HCT116 (cell line): ENCODE results near the gene C14orf39. TPM values are rescaled to one million over a fixed set of nuclear protein-coding genes. Genes with fewer than 3 reads are reported as not detected.

Experiments used
- ATAC-seq: fragments of 200-7000 bp; cut with Tn5 transposase; 2 replicates; pipeline ENCODE4 v1.9.1; 2020; ENCODE audit warnings: mild to moderate bottlenecking, moderate library complexity
- BruUV-seq: library from RNA; stranded (reverse); fragments of 400-500 nt; replicated peaks from 2 replicates; lab custom pipeline; 2021; lab: Mats Ljungman, UMichigan
- CTCF ChIA-PET: fragments of 300-600 bp; sonication (Branson Sonifier 250); formaldehyde crosslinking; loops from one replicate; lab custom pipeline; 2021; ENCODE audit warnings: antibody characterized with exemption; lab: Charles Lee
- POLR2A ChIA-PET: fragments of 300-600, 350-600 bp; sonication (Branson Sonifier 250); formaldehyde crosslinking; loops from one replicate; lab custom pipeline; 2021; ENCODE audit warnings: antibody characterized with exemption; lab: Charles Lee
- RAD21 ChIA-PET, 2 experiments: fragments of 300-600 bp; sonication (Branson Sonifier 250); formaldehyde crosslinking; loops; one replicate each; lab custom pipeline; 2023; ENCODE audit warnings: low total read pairs in 2 of 2; ENCODE audit not compliant: uncharacterized antibody in 2 of 2, unreplicated experiment in 2 of 2, low non-redundant PET in 1 of 2; lab: Charles Lee
- DNase-seq: peaks from one replicate; pipeline ENCODE4 v3.0.0-alpha.2; 2010; ENCODE audit warnings: low read depth, low spot score
- H2AFZ ChIP-seq: fragments of 200-600 bp; shearing (Covaris generic), sonication (generic); 2 replicates; pipeline ENCODE4 v1.6.1; 2017; ENCODE audit warnings: low read depth, mixed run types, mixed read lengths, antibody characterized with exemption, low read length; ENCODE audit not compliant: poor library complexity, severe bottlenecking
- H3K27ac ChIP-seq: 2 replicates; pipeline ENCODE4 v1.5.1; 2012; ENCODE audit warnings: low read depth, low read length
- H3K27me3 ChIP-seq: fragments of 200-600 bp; sonication (generic); 2 replicates; pipeline ENCODE4 v1.6.1; 2016; ENCODE audit warnings: mixed run types, low read length, mixed read lengths; ENCODE audit not compliant: insufficient read depth
- H3K36me3 ChIP-seq, 2 experiments: fragments of 200-500 bp in 1 of 2; fragments of 200-600 bp in 1 of 2; sonication (Bioruptor generic) in 1 of 2; sonication (generic) in 1 of 2; 2 replicates each; pipeline versions ENCODE4 v1.5.1 to v1.6.1; 2014 to 2016; ENCODE audit warnings: low read length in 2 of 2, inconsistent platforms in 1 of 2, mixed read lengths in 1 of 2, mixed run types in 1 of 2; ENCODE audit not compliant: insufficient read depth in 2 of 2, control insufficient read depth in 1 of 2
- H3K4me1 ChIP-seq, 2 experiments: fragments of 200-600 bp in 1 of 2; sonication (generic) in 1 of 2; 2 replicates each; pipeline versions ENCODE4 v1.5.1 to v1.6.1; 2012 to 2017; ENCODE audit warnings: low read length in 2 of 2, inconsistent platforms in 1 of 2, mild to moderate bottlenecking in 1 of 2, mixed read lengths in 1 of 2, mixed run types in 1 of 2, moderate library complexity in 1 of 2; ENCODE audit not compliant: insufficient read depth in 2 of 2, control insufficient read depth in 1 of 2
- H3K4me2 ChIP-seq: fragments of 200-600 bp; sonication (generic); 2 replicates; pipeline ENCODE4 v1.6.1; 2017; ENCODE audit warnings: mixed run types, low read length, mixed read lengths
- H3K4me3 ChIP-seq, 2 experiments: fragments of 200-600 bp in 1 of 2; sonication (generic) in 1 of 2; replicated peaks in 1 of 2; 2 replicates each; pipeline ENCODE4 v1.5.1; 2011 to 2016; ENCODE audit warnings: low read length in 2 of 2, control low read depth in 1 of 2, low read depth in 1 of 2, mild to moderate bottlenecking in 1 of 2, mixed read lengths in 1 of 2, mixed run types in 1 of 2
- H3K79me2 ChIP-seq: fragments of 200-600 bp; sonication (generic); 2 replicates; pipeline ENCODE4 v1.6.1; 2017; ENCODE audit warnings: mild to moderate bottlenecking, mixed run types, low read length, moderate library complexity, mixed read lengths; ENCODE audit not compliant: insufficient read depth
- H3K9ac ChIP-seq: fragments of 200-600 bp; sonication (generic); 2 replicates; pipeline ENCODE4 v1.6.1; 2016; ENCODE audit warnings: low read length, mixed read lengths
- H3K9me2 ChIP-seq: fragments of 200-600 bp; sonication (generic), shearing (Covaris generic); 2 replicates; pipeline ENCODE4 v1.6.1; 2017; ENCODE audit warnings: mixed run types, mild to moderate bottlenecking, moderate library complexity; ENCODE audit not compliant: insufficient read depth
- H3K9me3 ChIP-seq, 2 experiments: fragments of 200-500 bp in 1 of 2; fragments of 200-600 bp in 1 of 2; sonication (Bioruptor generic) in 1 of 2; sonication (generic) in 1 of 2; 2 replicates each; pipeline ENCODE4 v1.6.1; 2014 to 2017; ENCODE audit warnings: low read length in 2 of 2, mixed read lengths in 2 of 2, inconsistent platforms in 1 of 2, low read depth in 1 of 2, mild to moderate bottlenecking in 1 of 2, mixed run types in 1 of 2, moderate library complexity in 1 of 2; ENCODE audit not compliant: control insufficient read depth in 1 of 2, insufficient read depth in 1 of 2
- H4K20me1 ChIP-seq: fragments of 200-600 bp; sonication (generic), shearing (Covaris generic); 2 replicates; pipeline ENCODE4 v1.6.1; 2017; ENCODE audit warnings: mixed run types, mild to moderate bottlenecking, moderate library complexity; ENCODE audit not compliant: insufficient read depth
- CBX3 ChIP-seq: IDR thresholded peaks from 2 replicates; pipeline ENCODE4 v1.6.1; 2012; ENCODE audit warnings: low read depth
- CEBPB ChIP-seq: IDR thresholded peaks from 2 replicates; pipeline ENCODE4 v1.6.1; 2012; ENCODE audit warnings: low read depth
- EGR1 ChIP-seq: IDR thresholded peaks from 2 replicates; pipeline ENCODE4 v1.6.1; 2012; ENCODE audit warnings: low read depth
- ELF1 ChIP-seq: IDR thresholded peaks from 2 replicates; pipeline ENCODE4 v1.6.1; 2012; ENCODE audit warnings: low read depth, borderline replicate concordance
- EZH2 ChIP-seq: fragments of 200-600 bp; sonication (generic); IDR thresholded peaks from 2 replicates; pipeline ENCODE4 v1.6.1; 2017; ENCODE audit warnings: antibody characterized with exemption, mixed run types
- EZH2phosphoT487 ChIP-seq: fragments of 200-600 bp; IDR thresholded peaks from 2 replicates; pipeline ENCODE4 v1.6.1; 2018; ENCODE audit warnings: antibody characterized with exemption, borderline replicate concordance
- JUND ChIP-seq: IDR thresholded peaks from 2 replicates; pipeline ENCODE4 v1.6.1; 2012
- POLR2A ChIP-seq: IDR thresholded peaks from 2 replicates; pipeline ENCODE4 v1.7.0; 2011; ENCODE audit warnings: borderline replicate concordance; ENCODE audit not compliant: insufficient read depth, insufficient read length; ENCODE audit errors: extremely low read depth
- POLR2AphosphoS5 ChIP-seq: IDR thresholded peaks from 2 replicates; pipeline ENCODE4 v1.6.1; 2011; ENCODE audit warnings: mild to moderate bottlenecking, low read depth, low read length, moderate library complexity
- REST ChIP-seq: IDR thresholded peaks from 2 replicates; pipeline ENCODE4 v1.6.1; 2012; ENCODE audit warnings: low read depth
- SIN3A ChIP-seq: IDR thresholded peaks from 2 replicates; pipeline ENCODE4 v1.6.1; 2012; ENCODE audit warnings: low read depth
- SRF ChIP-seq: IDR thresholded peaks from 2 replicates; pipeline ENCODE4 v1.6.1; 2012; ENCODE audit warnings: low read depth
- TCF7L2 ChIP-seq: IDR thresholded peaks from 2 replicates; pipeline ENCODE4 v1.7.0; 2011; ENCODE audit warnings: borderline replicate concordance, inconsistent platforms; ENCODE audit not compliant: insufficient read depth, insufficient read length; ENCODE audit errors: extremely low read depth
- YY1 ChIP-seq: IDR thresholded peaks from 2 replicates; pipeline ENCODE4 v1.6.1; 2011; ENCODE audit warnings: low read length, low read depth, moderate library complexity, mild to moderate bottlenecking; ENCODE audit not compliant: insufficient replicate concordance; ENCODE audit errors: extremely low read depth
- ZFX ChIP-seq: fragments of 450-650 bp; IDR thresholded peaks from 2 replicates; pipeline ENCODE4 v1.6.1; 2017
- ZNF274 ChIP-seq: fragments of 200-500 bp; sonication (Bioruptor generic); IDR thresholded peaks from 2 replicates; pipeline ENCODE4 v1.6.1; 2014; ENCODE audit warnings: mild to moderate bottlenecking, low read depth, low read length, inconsistent platforms
- intact Hi-C: fragments of 100-400 bp; cut with micrococcal nuclease; formaldehyde crosslinking; loops from 2 replicates; pipeline ENCODE4 v1.10.0; 2022
- total RNA-seq: library from RNA; stranded (reverse); gene quantifications from one replicate; pipeline ENCODE4 v1.2.1, GENCODE V29; 2021; ENCODE audit not compliant: unreplicated experiment
- TF ChIP-seq, protein P1 (sequence below): IDR thresholded peaks from 2 replicates; pipeline ENCODE4 v1.6.1; 2011; ENCODE audit warnings: mild to moderate bottlenecking, low read length, moderate library complexity; ENCODE audit not compliant: insufficient replicate concordance; ENCODE audit errors: extremely low read depth
- TF ChIP-seq, protein P2 (sequence below): IDR thresholded peaks from 2 replicates; pipeline ENCODE4 v1.6.1; 2012
- TF ChIP-seq, protein P3 (sequence below): IDR thresholded peaks from 2 replicates; pipeline ENCODE4 v1.6.1; 2012

Gene C14orf39
- total RNA-seq, 1 experiment from 2014 or later: not detected

GRCh38 chr14:60512126-60512525 is 26.3 kb upstream of the C14orf39 start:
- no peak overlapping the region for H2AFZ ChIP-seq
- ChIA-PET CTCF (no interaction called here), RAD21 (no interaction called here), POLR2A (no interaction called here)
- TF ChIP-seq YY1: no peak
- no peak for TF ChIP-seq CEBPB
- TF ChIP-seq CBX3: no peak
- TF ChIP-seq ELF1: no peak
- no peak for TF ChIP-seq ZFX
- no peak for TF ChIP-seq POLR2A
- no peak for TF ChIP-seq ZNF274
- no peak for TF ChIP-seq POLR2AphosphoS5
- no peak for TF ChIP-seq EGR1
- TF ChIP-seq EZH2phosphoT487: no peak
- TF ChIP-seq, protein P1, sequence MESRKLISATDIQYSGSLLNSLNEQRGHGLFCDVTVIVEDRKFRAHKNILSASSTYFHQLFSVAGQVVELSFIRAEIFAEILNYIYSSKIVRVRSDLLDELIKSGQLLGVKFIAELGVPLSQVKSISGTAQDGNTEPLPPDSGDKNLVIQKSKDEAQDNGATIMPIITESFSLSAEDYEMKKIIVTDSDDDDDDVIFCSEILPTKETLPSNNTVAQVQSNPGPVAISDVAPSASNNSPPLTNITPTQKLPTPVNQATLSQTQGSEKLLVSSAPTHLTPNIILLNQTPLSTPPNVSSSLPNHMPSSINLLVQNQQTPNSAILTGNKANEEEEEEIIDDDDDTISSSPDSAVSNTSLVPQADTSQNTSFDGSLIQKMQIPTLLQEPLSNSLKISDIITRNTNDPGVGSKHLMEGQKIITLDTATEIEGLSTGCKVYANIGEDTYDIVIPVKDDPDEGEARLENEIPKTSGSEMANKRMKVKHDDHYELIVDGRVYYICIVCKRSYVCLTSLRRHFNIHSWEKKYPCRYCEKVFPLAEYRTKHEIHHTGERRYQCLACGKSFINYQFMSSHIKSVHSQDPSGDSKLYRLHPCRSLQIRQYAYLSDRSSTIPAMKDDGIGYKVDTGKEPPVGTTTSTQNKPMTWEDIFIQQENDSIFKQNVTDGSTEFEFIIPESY: no peak
- TF ChIP-seq SRF: no peak
- TF ChIP-seq, protein P2, sequence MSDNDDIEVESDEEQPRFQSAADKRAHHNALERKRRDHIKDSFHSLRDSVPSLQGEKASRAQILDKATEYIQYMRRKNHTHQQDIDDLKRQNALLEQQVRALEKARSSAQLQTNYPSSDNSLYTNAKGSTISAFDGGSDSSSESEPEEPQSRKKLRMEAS: no peak
- TF ChIP-seq REST: no peak
- TF ChIP-seq TCF7L2: no peak
- TF ChIP-seq SIN3A: no peak
- TF ChIP-seq EZH2: no peak
- TF ChIP-seq, protein P3, sequence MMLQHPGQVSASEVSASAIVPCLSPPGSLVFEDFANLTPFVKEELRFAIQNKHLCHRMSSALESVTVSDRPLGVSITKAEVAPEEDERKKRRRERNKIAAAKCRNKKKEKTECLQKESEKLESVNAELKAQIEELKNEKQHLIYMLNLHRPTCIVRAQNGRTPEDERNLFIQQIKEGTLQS: no peak
- no peak for TF ChIP-seq JUND
- no peaks in the 10 kb centered on the region for H3K36me3 ChIP-seq
- H3K4me1 ChIP-seq: no peaks in the 10 kb centered on the region
- no peak for ATAC-seq
- no peak overlapping the region for H3K4me3 ChIP-seq
- H3K4me2 ChIP-seq: no peak overlapping the region
- no peaks in the 10 kb centered on the region for H4K20me1 ChIP-seq
- H3K9me2 ChIP-seq: no peaks in the 10 kb centered on the region
- no peaks in the 10 kb centered on the region for H3K9me3 ChIP-seq
- no peak overlapping the region for H3K27ac ChIP-seq
- no peaks in the 10 kb centered on the region for H3K79me2 ChIP-seq
- intact Hi-C loops: no loop called here
- no peak overlapping the region for H3K9ac ChIP-seq
- no peak for DNase-seq
- H3K27me3 ChIP-seq: 0 out of 2 replicates have a peak, but pooled peaks cover 7% of the 10 kb centered on the region
- BruUV-seq: no TSS peak
